Activated naive CD8-positive, alpha-beta T cell treated with anti-CD3 and anti-CD28 coated beads, Interleukin-2, amount 50 U/mL, for 24 hours (primary cell): ENCODE data around the gene RXFP4.

ENCODE experiments used
- ATAC-seq: fragments of 150-1000 bp; cut with Tn5 transposase; one replicate; pipeline ENCODE4 v1.10.0; 2021
- DNase-seq: peaks from one replicate; pipeline ENCODE4 v3.0.0; 2021
- H3K27ac Mint-ChIP-seq: one replicate; pipeline ENCODE4 v1.8.0; 2021; ENCODE audit warnings: mild to moderate bottlenecking, mixed read lengths
- H3K27me3 Mint-ChIP-seq: one replicate; pipeline ENCODE4 v1.8.0; 2021; ENCODE audit warnings: mixed read lengths
- H3K36me3 Mint-ChIP-seq: one replicate; pipeline ENCODE4 v1.8.0; 2021; ENCODE audit warnings: low read depth, mixed read lengths
- H3K4me1 Mint-ChIP-seq: one replicate; pipeline ENCODE4 v1.8.0; 2021; ENCODE audit warnings: mixed read lengths
- H3K4me3 Mint-ChIP-seq: one replicate; pipeline ENCODE4 v1.8.0; 2021; ENCODE audit warnings: mild to moderate bottlenecking, moderate library complexity, mixed read lengths
- H3K9me3 Mint-ChIP-seq: one replicate; pipeline ENCODE4 v1.8.0; 2021; ENCODE audit warnings: mixed read lengths

The RXFP4 gene

GRCh38 chr1:155940482-155940992 lies 901 bp upstream of the RXFP4 start:
- Mint-ChIP-seq H3K9me3 (no peaks in the 10 kb centered on the region), H3K4me3 (peak overlapping the region; percentile 20), H3K27me3 (no peaks in the 10 kb centered on the region), H3K4me1 (peaks cover 79% of the 10 kb centered on the region), H3K27ac (peak overlapping the region; percentile 87), H3K36me3 (peaks cover 6% of the 10 kb centered on the region)
- DNase-seq (no peak), ATAC-seq (peak; percentile 18)

GRCh38 chr1:155941845-155942531 lies 550 bp downstream of the RXFP4 start:
- no peaks in the 10 kb centered on the region for H3K9me3 Mint-ChIP-seq
- H3K4me1 Mint-ChIP-seq: peaks cover 89% of the 10 kb centered on the region
- peaks cover 16% of the 10 kb centered on the region for H3K36me3 Mint-ChIP-seq
- DNase-seq (no peak), ATAC-seq (no peak)
- peak overlapping the region; percentile 87 for H3K27ac Mint-ChIP-seq
- H3K4me3 Mint-ChIP-seq: no peak overlapping the region
- no peaks in the 10 kb centered on the region for H3K27me3 Mint-ChIP-seq

- ATAC-seq (no peak), DNase-seq (no peak)
- Mint-ChIP-seq H3K36me3 (peaks cover 20% of the 10 kb centered on the region), H3K4me3 (no peak overlapping the region), H3K27me3 (no peaks in the 10 kb centered on the region), H3K4me1 (peaks cover 96% of the 10 kb centered on the region), H3K9me3 (no peaks in the 10 kb centered on the region), H3K27ac (peak overlapping the region; percentile 61)
These were observed 1.2 kb downstream of the RXFP4 start for GRCh38 chr1:155942578-155943141.

- H3K9me3 Mint-ChIP-seq: no peaks in the 10 kb centered on the region
- H3K27me3 Mint-ChIP-seq: no peaks in the 10 kb centered on the region
- H3K4me1 Mint-ChIP-seq: peaks cover 84% of the 10 kb centered on the region
- peaks cover 32% of the 10 kb centered on the region for H3K36me3 Mint-ChIP-seq
- H3K27ac Mint-ChIP-seq: peak overlapping the region; percentile 92
- H3K4me3 Mint-ChIP-seq: no peak overlapping the region
- ATAC-seq (no peak), DNase-seq (no peak)
These were observed 3.0 kb downstream of the RXFP4 start for GRCh38 chr1:155944444-155944799.

- Mint-ChIP-seq H3K4me3 (peak overlapping the region; percentile 72), H3K36me3 (peaks cover 46% of the 10 kb centered on the region), H3K27ac (peak overlapping the region; percentile 92), H3K4me1 (peaks cover 64% of the 10 kb centered on the region), H3K9me3 (no peaks in the 10 kb centered on the region), H3K27me3 (no peaks in the 10 kb centered on the region)
- DNase-seq (no peak), ATAC-seq (peak; percentile 26)
These were observed 5.3 kb downstream of the RXFP4 start for GRCh38 chr1:155946633-155947219.

GRCh38 chr1:155947292-155947691 lies 5.9 kb downstream of the RXFP4 start:
- ATAC-seq (no peak), DNase-seq (no peak)
- Mint-ChIP-seq H3K36me3 (peaks cover 52% of the 10 kb centered on the region), H3K27me3 (no peaks in the 10 kb centered on the region), H3K4me3 (peak overlapping the region; percentile 72), H3K9me3 (no peaks in the 10 kb centered on the region), H3K4me1 (peaks cover 64% of the 10 kb centered on the region), H3K27ac (peak overlapping the region; percentile 92)

- H3K9me3 Mint-ChIP-seq: no peaks in the 10 kb centered on the region
- peak overlapping the region; percentile 56 for H3K27ac Mint-ChIP-seq
- H3K27me3 Mint-ChIP-seq: no peaks in the 10 kb centered on the region
- H3K4me1 Mint-ChIP-seq: peaks cover 64% of the 10 kb centered on the region
- no peak overlapping the region for H3K4me3 Mint-ChIP-seq
- DNase-seq (no peak), ATAC-seq (no peak)
- peaks cover 56% of the 10 kb centered on the region for H3K36me3 Mint-ChIP-seq
These were observed 6.3 kb downstream of the RXFP4 start for GRCh38 chr1:155947741-155948140.

GRCh38 chr1:155950829-155951228 lies 9.4 kb downstream of the RXFP4 start:
- Mint-ChIP-seq H3K4me3 (no peak overlapping the region), H3K27ac (no peak overlapping the region), H3K4me1 (peaks cover 39% of the 10 kb centered on the region), H3K27me3 (no peaks in the 10 kb centered on the region), H3K9me3 (no peaks in the 10 kb centered on the region), H3K36me3 (peaks cover 68% of the 10 kb centered on the region)
- ATAC-seq (no peak), DNase-seq (no peak)

- Mint-ChIP-seq H3K27me3 (no peaks in the 10 kb centered on the region), H3K27ac (peak overlapping the region; percentile 77), H3K36me3 (peaks cover 66% of the 10 kb centered on the region), H3K4me3 (no peak overlapping the region), H3K9me3 (no peaks in the 10 kb centered on the region), H3K4me1 (peaks cover 28% of the 10 kb centered on the region)
- ATAC-seq (peak; percentile 26), DNase-seq (no peak)
These were observed 10.5 kb downstream of the RXFP4 start for GRCh38 chr1:155951753-155952504.

GRCh38 chr1:155952505-155952890 lies 11.1 kb downstream of the RXFP4 start:
- DNase-seq: no peak
- ATAC-seq: no peak
- Mint-ChIP-seq H3K4me3 (no peak overlapping the region), H3K36me3 (peaks cover 68% of the 10 kb centered on the region), H3K27ac (peak overlapping the region; percentile 35), H3K9me3 (no peaks in the 10 kb centered on the region), H3K4me1 (peaks cover 23% of the 10 kb centered on the region), H3K27me3 (no peaks in the 10 kb centered on the region)

GRCh38 chr1:155954645-155955044 lies 13.2 kb downstream of the RXFP4 start:
- H3K4me3 Mint-ChIP-seq: no peak overlapping the region
- peaks cover 67% of the 10 kb centered on the region for H3K36me3 Mint-ChIP-seq
- no peaks in the 10 kb centered on the region for H3K27me3 Mint-ChIP-seq
- H3K27ac Mint-ChIP-seq: peak overlapping the region; percentile 42
- H3K4me1 Mint-ChIP-seq: peaks cover 15% of the 10 kb centered on the region
- DNase-seq (no peak), ATAC-seq (no peak)
- no peaks in the 10 kb centered on the region for H3K9me3 Mint-ChIP-seq

GRCh38 chr1:155957411-155957915 lies 16.0 kb downstream of the RXFP4 start:
- no peak for ATAC-seq
- peaks cover 70% of the 10 kb centered on the region for H3K36me3 Mint-ChIP-seq
- H3K4me1 Mint-ChIP-seq: peaks cover 19% of the 10 kb centered on the region
- no peak overlapping the region for H3K4me3 Mint-ChIP-seq
- no peaks in the 10 kb centered on the region for H3K9me3 Mint-ChIP-seq
- no peak for DNase-seq
- H3K27me3 Mint-ChIP-seq: no peaks in the 10 kb centered on the region
- peak overlapping the region; percentile 42 for H3K27ac Mint-ChIP-seq

GRCh38 chr1:155960081-155960745 lies 18.8 kb downstream of the RXFP4 start:
- ATAC-seq (no peak), DNase-seq (no peak)
- H3K9me3 Mint-ChIP-seq: no peaks in the 10 kb centered on the region
- peaks cover 69% of the 10 kb centered on the region for H3K36me3 Mint-ChIP-seq
- peak overlapping the region; percentile 71 for H3K27ac Mint-ChIP-seq
- H3K4me1 Mint-ChIP-seq: peaks cover 20% of the 10 kb centered on the region
- no peaks in the 10 kb centered on the region for H3K27me3 Mint-ChIP-seq
- no peak overlapping the region for H3K4me3 Mint-ChIP-seq

GRCh38 chr1:155961937-155962336 lies 20.5 kb downstream of the RXFP4 start:
- Mint-ChIP-seq H3K4me3 (no peak overlapping the region), H3K4me1 (peaks cover 25% of the 10 kb centered on the region), H3K9me3 (no peaks in the 10 kb centered on the region), H3K27me3 (no peaks in the 10 kb centered on the region), H3K27ac (peak overlapping the region; percentile 71), H3K36me3 (peaks cover 74% of the 10 kb centered on the region)
- no peak for DNase-seq
- no peak for ATAC-seq
